AG04450 (cell line): Measurements from ENCODE around the gene PHF1. TPM values are rescaled to one million over a fixed set of nuclear protein-coding genes. Genes with fewer than 3 reads are reported as not detected.

Experiments
- CTCF ChIA-PET: fragments of 300-600, 350-600 bp; formaldehyde crosslinking; extraction: SDS; loops from one replicate; lab custom pipeline; 2022; ENCODE audit warnings: antibody characterized with exemption, inconsistent platforms; lab: Charles Lee
- POLR2A ChIA-PET: fragments of 350-600 bp; formaldehyde crosslinking; extraction: SDS; loops from one replicate; lab custom pipeline; 2021; ENCODE audit warnings: antibody characterized with exemption, inconsistent platforms; lab: Yijun Ruan, JAX
- DNase-seq: peaks from one replicate; pipeline ENCODE4 v3.0.0-alpha.2; 2011; ENCODE audit warnings: low read depth, low spot score
- H3K27ac ChIP-seq: one replicate; pipeline ENCODE4 v1.5.1; 2012; ENCODE audit warnings: low read depth, low read length, control low read depth
- H3K27me3 ChIP-seq: one replicate; pipeline ENCODE4 v1.6.0; 2012; ENCODE audit warnings: low read length; ENCODE audit not compliant: control insufficient read depth, insufficient read depth
- H3K4me3 ChIP-seq: 2 replicates; pipeline ENCODE4 v1.5.1; 2011; ENCODE audit warnings: mild to moderate bottlenecking, low read depth, low read length, control low read depth
- H3K9me3 ChIP-seq: 2 replicates; pipeline ENCODE4 v1.5.1; 2012; ENCODE audit warnings: low read length; ENCODE audit not compliant: control insufficient read depth, insufficient read depth
- CTCF ChIP-seq: IDR thresholded peaks from 2 replicates; pipeline ENCODE4 v1.5.1; 2011; ENCODE audit warnings: low read depth, low read length, control low read depth, inconsistent platforms
- polyA plus RNA-seq: library from polyadenylated mRNA; depleted of rRNA; stranded (reverse); fragments of >200 nt; gene quantifications from 2 replicates; pipeline ENCODE4 v1.2.3, GENCODE V29; 2011

PHF1 gene
- polyA plus RNA-seq, 1 experiment, result 26.6 TPM

GRCh38 chr6:33452496-33452895, 41.7 kb downstream of the PHF1 start:
- TF ChIP-seq CTCF, result no peak
- H3K27me3 ChIP-seq, result no peaks in the 10 kb centered on the region
- ChIA-PET CTCF (interaction anchor here (0.6 kb wide), 1 partner anchor 291 kb away, joined by 4 read pairs; no protein-coding TSS in a partner anchor), POLR2A (no interaction called here)
- H3K9me3 ChIP-seq, result no peaks in the 10 kb centered on the region
- no peak overlapping the region for H3K4me3 ChIP-seq
- H3K27ac ChIP-seq, result no peak overlapping the region
- no peak for DNase-seq

- peak overlapping the region; percentile 91 for H3K4me3 ChIP-seq
- POLR2A ChIA-PET, result interaction anchor here (0.6 to 1.6 kb wide), 5 partner anchors 13 to 126 kb away, joined by 3 to 6 read pairs (median 5); partner anchors contain the start of genes BAK1 and CUTA
- DNase-seq, result no peak
- no peaks in the 10 kb centered on the region for H3K9me3 ChIP-seq
- TF ChIP-seq CTCF, result no peak
- H3K27ac ChIP-seq, result no peak overlapping the region
- no peaks in the 10 kb centered on the region for H3K27me3 ChIP-seq
- CTCF ChIA-PET, result interaction anchor here (1.4 to 1.7 kb wide), 2 partner anchors 63 to 69 kb away, joined by 6 read pairs; no protein-coding TSS in a partner anchor
Observed at GRCh38 chr6:33453393-33454008, 42.7 kb downstream of the PHF1 start.

GRCh38 chr6:33454009-33454946, 43.5 kb downstream of the PHF1 start, which contains the start of gene ZBTB9:
ZBTB9 (plus strand) TSS chr6:33454576; CDS start chr6:33455101, 525 bp downstream.
- ChIA-PET POLR2A (interaction anchor here (0.6 to 1.6 kb wide), 9 partner anchors 9 to 317 kb away, joined by 3 to 7 read pairs (median 5); partner anchors contain the start of genes BAK1 and CUTA), CTCF (interaction anchor here (0.6 to 1.7 kb wide), 3 partner anchors 64 to 1013 kb away, joined by 5 to 6 read pairs (median 6); no protein-coding TSS in a partner anchor)
- no peak for TF ChIP-seq CTCF
- Histone ChIP-seq H3K4me3 (peak within 1 kb of the TSS; percentile 91), H3K9me3 (no peaks in the 10 kb centered on the region), H3K27me3 (no peaks in the 10 kb centered on the region), H3K27ac (peak within 1 kb of the TSS; percentile 31)
- peak; percentile 88 for DNase-seq

- H3K9me3 ChIP-seq, result no peaks in the 10 kb centered on the region
- no peaks in the 10 kb centered on the region for H3K27me3 ChIP-seq
- TF ChIP-seq CTCF, result no peak
- peak overlapping the region; percentile 91 for H3K4me3 ChIP-seq
- ChIA-PET CTCF (interaction anchor here (1.4 to 1.7 kb wide), 2 partner anchors 65 to 70 kb away, joined by 6 read pairs; no protein-coding TSS in a partner anchor), POLR2A (interaction anchor here (1.1 to 1.2 kb wide), 2 partner anchors 37 to 316 kb away, joined by 3 to 6 read pairs; partner anchors contain the start of gene CUTA)
- H3K27ac ChIP-seq, result no peak overlapping the region
- no peak for DNase-seq
Observed at GRCh38 chr6:33455051-33455450, 44.2 kb downstream of the PHF1 start.
